ENCODE data around the gene MPIG6B. TPM values are rescaled to one million over a fixed set of nuclear protein-coding genes. Genes with fewer than 3 reads are reported as not detected.

Gene MPIG6B
- total and polyA plus RNA-seq, 4 donors: 0.08 to 10.7 (median 0.24) TPM

DNA sequence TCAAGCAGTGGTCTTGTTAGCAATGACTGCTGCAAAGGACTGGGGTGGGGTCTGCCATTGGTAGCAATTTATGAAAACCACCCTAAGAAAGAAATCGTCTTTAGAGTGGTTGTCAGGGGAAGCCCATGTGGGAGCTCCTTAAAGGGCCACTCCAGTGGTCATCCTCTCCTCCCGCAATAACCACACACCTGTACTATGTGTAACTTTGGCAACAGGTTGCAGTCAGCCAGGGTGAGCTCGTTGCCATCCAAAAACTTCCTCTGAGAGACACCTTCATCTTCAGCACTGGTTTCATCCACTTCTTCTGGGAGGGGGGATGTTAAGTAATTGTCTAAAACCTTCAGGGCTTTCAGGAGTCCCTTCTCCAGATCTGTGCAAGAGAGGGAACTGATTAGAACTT, 8.9 kb downstream of the MPIG6B start:
- H3K27ac ChIP-seq (ENCODE audit: low read depth in 1 of 2, low read length in 2 of 2): no peak overlapping the region
- H3K36me3 ChIP-seq (ENCODE audit: control insufficient read depth in 4 of 4, insufficient read depth in 3 of 4, low read depth in 1 of 4, low read length in 3 of 4): peaks cover 8 to 25% (median 20%) of the 10 kb centered on the region in 4 donors
- DNase-seq (ENCODE audit: low spot score): no peak
- H3K27me3 ChIP-seq (ENCODE audit: control insufficient read depth in 4 of 4, insufficient read depth in 4 of 4, low read length in 3 of 4): no peaks in the 10 kb centered on the region
- H3K4me3 ChIP-seq (ENCODE audit: low read depth in 1 of 3, low read length in 3 of 3): no peak overlapping the region
- 73% methylated on average over 3 of the region's 3 CpGs for WGBS
- TF ChIP-seq, protein P1, sequence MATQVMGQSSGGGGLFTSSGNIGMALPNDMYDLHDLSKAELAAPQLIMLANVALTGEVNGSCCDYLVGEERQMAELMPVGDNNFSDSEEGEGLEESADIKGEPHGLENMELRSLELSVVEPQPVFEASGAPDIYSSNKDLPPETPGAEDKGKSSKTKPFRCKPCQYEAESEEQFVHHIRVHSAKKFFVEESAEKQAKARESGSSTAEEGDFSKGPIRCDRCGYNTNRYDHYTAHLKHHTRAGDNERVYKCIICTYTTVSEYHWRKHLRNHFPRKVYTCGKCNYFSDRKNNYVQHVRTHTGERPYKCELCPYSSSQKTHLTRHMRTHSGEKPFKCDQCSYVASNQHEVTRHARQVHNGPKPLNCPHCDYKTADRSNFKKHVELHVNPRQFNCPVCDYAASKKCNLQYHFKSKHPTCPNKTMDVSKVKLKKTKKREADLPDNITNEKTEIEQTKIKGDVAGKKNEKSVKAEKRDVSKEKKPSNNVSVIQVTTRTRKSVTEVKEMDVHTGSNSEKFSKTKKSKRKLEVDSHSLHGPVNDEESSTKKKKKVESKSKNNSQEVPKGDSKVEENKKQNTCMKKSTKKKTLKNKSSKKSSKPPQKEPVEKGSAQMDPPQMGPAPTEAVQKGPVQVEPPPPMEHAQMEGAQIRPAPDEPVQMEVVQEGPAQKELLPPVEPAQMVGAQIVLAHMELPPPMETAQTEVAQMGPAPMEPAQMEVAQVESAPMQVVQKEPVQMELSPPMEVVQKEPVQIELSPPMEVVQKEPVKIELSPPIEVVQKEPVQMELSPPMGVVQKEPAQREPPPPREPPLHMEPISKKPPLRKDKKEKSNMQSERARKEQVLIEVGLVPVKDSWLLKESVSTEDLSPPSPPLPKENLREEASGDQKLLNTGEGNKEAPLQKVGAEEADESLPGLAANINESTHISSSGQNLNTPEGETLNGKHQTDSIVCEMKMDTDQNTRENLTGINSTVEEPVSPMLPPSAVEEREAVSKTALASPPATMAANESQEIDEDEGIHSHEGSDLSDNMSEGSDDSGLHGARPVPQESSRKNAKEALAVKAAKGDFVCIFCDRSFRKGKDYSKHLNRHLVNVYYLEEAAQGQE (IDR thresholded peaks at IDR 0.05): no peak
- TF ChIP-seq, protein P2, sequence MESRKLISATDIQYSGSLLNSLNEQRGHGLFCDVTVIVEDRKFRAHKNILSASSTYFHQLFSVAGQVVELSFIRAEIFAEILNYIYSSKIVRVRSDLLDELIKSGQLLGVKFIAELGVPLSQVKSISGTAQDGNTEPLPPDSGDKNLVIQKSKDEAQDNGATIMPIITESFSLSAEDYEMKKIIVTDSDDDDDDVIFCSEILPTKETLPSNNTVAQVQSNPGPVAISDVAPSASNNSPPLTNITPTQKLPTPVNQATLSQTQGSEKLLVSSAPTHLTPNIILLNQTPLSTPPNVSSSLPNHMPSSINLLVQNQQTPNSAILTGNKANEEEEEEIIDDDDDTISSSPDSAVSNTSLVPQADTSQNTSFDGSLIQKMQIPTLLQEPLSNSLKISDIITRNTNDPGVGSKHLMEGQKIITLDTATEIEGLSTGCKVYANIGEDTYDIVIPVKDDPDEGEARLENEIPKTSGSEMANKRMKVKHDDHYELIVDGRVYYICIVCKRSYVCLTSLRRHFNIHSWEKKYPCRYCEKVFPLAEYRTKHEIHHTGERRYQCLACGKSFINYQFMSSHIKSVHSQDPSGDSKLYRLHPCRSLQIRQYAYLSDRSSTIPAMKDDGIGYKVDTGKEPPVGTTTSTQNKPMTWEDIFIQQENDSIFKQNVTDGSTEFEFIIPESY (IDR thresholded peaks at IDR 0.05): no peak
- TF ChIP-seq FOXA1 (IDR thresholded peaks at IDR 0.05) (no peak), GABPA (IDR thresholded peaks at IDR 0.05 in 1 of 2, conservative IDR thresholded peaks at IDR 0.05 in 1 of 2) (no peak), FOXA2 (IDR thresholded peaks at IDR 0.05) (no peak), HNF4A (conservative IDR thresholded peaks at IDR 0.05) (no peak), EGR1 (IDR thresholded peaks at IDR 0.05; ENCODE audit: low read depth in 2 of 2) (no peak), SP1 (IDR thresholded peaks at IDR 0.05) (no peak), RXRA (IDR thresholded peaks at IDR 0.05) (no peak), YY1 (IDR thresholded peaks at IDR 0.05) (no peak), NR2F2 (IDR thresholded peaks at IDR 0.05) (no peak), RAD21 (IDR thresholded peaks at IDR 0.05) (no peak), TAF1 (conservative IDR thresholded peaks at IDR 0.05) (no peak), HNF4G (IDR thresholded peaks at IDR 0.05) (no peak), JUND (IDR thresholded peaks at IDR 0.05) (no peak)
- TF ChIP-seq, protein P3, sequence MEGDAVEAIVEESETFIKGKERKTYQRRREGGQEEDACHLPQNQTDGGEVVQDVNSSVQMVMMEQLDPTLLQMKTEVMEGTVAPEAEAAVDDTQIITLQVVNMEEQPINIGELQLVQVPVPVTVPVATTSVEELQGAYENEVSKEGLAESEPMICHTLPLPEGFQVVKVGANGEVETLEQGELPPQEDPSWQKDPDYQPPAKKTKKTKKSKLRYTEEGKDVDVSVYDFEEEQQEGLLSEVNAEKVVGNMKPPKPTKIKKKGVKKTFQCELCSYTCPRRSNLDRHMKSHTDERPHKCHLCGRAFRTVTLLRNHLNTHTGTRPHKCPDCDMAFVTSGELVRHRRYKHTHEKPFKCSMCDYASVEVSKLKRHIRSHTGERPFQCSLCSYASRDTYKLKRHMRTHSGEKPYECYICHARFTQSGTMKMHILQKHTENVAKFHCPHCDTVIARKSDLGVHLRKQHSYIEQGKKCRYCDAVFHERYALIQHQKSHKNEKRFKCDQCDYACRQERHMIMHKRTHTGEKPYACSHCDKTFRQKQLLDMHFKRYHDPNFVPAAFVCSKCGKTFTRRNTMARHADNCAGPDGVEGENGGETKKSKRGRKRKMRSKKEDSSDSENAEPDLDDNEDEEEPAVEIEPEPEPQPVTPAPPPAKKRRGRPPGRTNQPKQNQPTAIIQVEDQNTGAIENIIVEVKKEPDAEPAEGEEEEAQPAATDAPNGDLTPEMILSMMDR (IDR thresholded peaks at IDR 0.05; ENCODE audit: low read depth, low read length, missing input control): no peak
- TF ChIP-seq, protein P4, sequence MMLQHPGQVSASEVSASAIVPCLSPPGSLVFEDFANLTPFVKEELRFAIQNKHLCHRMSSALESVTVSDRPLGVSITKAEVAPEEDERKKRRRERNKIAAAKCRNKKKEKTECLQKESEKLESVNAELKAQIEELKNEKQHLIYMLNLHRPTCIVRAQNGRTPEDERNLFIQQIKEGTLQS (IDR thresholded peaks at IDR 0.05): no peak
- TF ChIP-seq, protein P5, sequence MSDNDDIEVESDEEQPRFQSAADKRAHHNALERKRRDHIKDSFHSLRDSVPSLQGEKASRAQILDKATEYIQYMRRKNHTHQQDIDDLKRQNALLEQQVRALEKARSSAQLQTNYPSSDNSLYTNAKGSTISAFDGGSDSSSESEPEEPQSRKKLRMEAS (IDR thresholded peaks at IDR 0.05): no peak
- no peaks in the 10 kb centered on the region for H3K9me3 ChIP-seq (ENCODE audit: control insufficient read depth in 4 of 4, low read length in 3 of 4)
- peaks cover 9 to 46% (median 30%) of the 10 kb centered on the region in 4 donors for H3K4me1 ChIP-seq (ENCODE audit: control insufficient read depth in 4 of 4, insufficient read depth in 4 of 4, low read length in 3 of 4)
- no peak overlapping the region for H3K9ac ChIP-seq (ENCODE audit: low read depth in 1 of 2, low read length in 2 of 2)
